Stimulated activated CD8-positive, alpha-beta memory T cell treated with anti-CD3 and anti-CD28 coated beads, Interleukin-7, amount 100 ng/mL, for 48 hours (primary cell): ENCODE measurements around the gene COX20.
"Not testable (repeated sequence)": the region's sequence is repeated elsewhere in the genome, so short reads cannot be mapped to it uniquely, and the experiment has no call there.

Experiments used
- DNase-seq, 2 donors: peaks; one replicate each; pipeline ENCODE4 v3.0.0-alpha.2; 2020; ENCODE audit warnings: low read depth in 1 of 2; ENCODE audit errors: extremely low read depth in 1 of 2

Gene COX20

GRCh38 chr1:244821134-244821533, 14.3 kb upstream of the COX20 start:
- no peak for DNase-seq

- no peak for DNase-seq
These were observed 12.6 kb upstream of the COX20 start for GRCh38 chr1:244822878-244823277.

- no peak for DNase-seq
These were observed 8.7 kb upstream of the COX20 start for GRCh38 chr1:244826712-244827111.

- no peak for DNase-seq
These were observed 4.8 kb upstream of the COX20 start for GRCh38 chr1:244830639-244831038.

- DNase-seq = not testable (repeated sequence)
These were observed 2.2 kb upstream of the COX20 start for GRCh38 chr1:244833260-244833659.

- DNase-seq = peak in 1 of 2 donors; percentile 17
These were observed 1.5 kb upstream of the COX20 start for GRCh38 chr1:244833734-244834542.

- DNase-seq = peak in 1 of 2 donors; percentile 91
These were observed 749 bp upstream of the COX20 start for GRCh38 chr1:244834543-244835275.

- no peak for DNase-seq
These were observed 670 bp downstream of the COX20 start for GRCh38 chr1:244836135-244836521.

GRCh38 chr1:244836584-244836983, 1.1 kb downstream of the COX20 start:
- DNase-seq = no peak

GRCh38 chr1:244837597-244838258, 2.3 kb downstream of the COX20 start:
- DNase-seq = no peak

GRCh38 chr1:244839656-244840055, 4.2 kb downstream of the COX20 start:
- no peak for DNase-seq

- DNase-seq = no peak
These were observed 4.8 kb downstream of the COX20 start for GRCh38 chr1:244840219-244840794.

- DNase-seq = no peak
These were observed 5.9 kb downstream of the COX20 start for GRCh38 chr1:244841273-244841927.

GRCh38 chr1:244843148-244843978, 7.9 kb downstream of the COX20 start:
- no peak for DNase-seq

GRCh38 chr1:244844155-244845121, 9.0 kb downstream of the COX20 start:
- no peak for DNase-seq

GRCh38 chr1:244846653-244847052, 11.2 kb downstream of the COX20 start:
- DNase-seq = no peak

- no peak for DNase-seq
These were observed 13.9 kb downstream of the COX20 start for GRCh38 chr1:244849189-244849866.
